Activated CD4-positive, alpha-beta T cell treated with anti-CD3 and anti-CD28 coated beads, Interleukin-2, Interleukin-6, amounts not matched to agents 100 ng/mL and 50 ng/mL, durations not matched to agents 16 hours and 8 hours (primary cell): ENCODE results near the gene MAML1.
"Not testable (repeated sequence)": the region's sequence is repeated elsewhere in the genome, so short reads cannot be mapped to it uniquely, and the experiment has no call there.

Source experiments
- DNase-seq: peaks from one replicate; pipeline ENCODE4 v3.0.0-alpha.2; 2020

The MAML1 gene, protein sequence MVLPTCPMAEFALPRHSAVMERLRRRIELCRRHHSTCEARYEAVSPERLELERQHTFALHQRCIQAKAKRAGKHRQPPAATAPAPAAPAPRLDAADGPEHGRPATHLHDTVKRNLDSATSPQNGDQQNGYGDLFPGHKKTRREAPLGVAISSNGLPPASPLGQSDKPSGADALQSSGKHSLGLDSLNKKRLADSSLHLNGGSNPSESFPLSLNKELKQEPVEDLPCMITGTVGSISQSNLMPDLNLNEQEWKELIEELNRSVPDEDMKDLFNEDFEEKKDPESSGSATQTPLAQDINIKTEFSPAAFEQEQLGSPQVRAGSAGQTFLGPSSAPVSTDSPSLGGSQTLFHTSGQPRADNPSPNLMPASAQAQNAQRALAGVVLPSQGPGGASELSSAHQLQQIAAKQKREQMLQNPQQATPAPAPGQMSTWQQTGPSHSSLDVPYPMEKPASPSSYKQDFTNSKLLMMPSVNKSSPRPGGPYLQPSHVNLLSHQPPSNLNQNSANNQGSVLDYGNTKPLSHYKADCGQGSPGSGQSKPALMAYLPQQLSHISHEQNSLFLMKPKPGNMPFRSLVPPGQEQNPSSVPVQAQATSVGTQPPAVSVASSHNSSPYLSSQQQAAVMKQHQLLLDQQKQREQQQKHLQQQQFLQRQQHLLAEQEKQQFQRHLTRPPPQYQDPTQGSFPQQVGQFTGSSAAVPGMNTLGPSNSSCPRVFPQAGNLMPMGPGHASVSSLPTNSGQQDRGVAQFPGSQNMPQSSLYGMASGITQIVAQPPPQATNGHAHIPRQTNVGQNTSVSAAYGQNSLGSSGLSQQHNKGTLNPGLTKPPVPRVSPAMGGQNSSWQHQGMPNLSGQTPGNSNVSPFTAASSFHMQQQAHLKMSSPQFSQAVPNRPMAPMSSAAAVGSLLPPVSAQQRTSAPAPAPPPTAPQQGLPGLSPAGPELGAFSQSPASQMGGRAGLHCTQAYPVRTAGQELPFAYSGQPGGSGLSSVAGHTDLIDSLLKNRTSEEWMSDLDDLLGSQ

DNA sequence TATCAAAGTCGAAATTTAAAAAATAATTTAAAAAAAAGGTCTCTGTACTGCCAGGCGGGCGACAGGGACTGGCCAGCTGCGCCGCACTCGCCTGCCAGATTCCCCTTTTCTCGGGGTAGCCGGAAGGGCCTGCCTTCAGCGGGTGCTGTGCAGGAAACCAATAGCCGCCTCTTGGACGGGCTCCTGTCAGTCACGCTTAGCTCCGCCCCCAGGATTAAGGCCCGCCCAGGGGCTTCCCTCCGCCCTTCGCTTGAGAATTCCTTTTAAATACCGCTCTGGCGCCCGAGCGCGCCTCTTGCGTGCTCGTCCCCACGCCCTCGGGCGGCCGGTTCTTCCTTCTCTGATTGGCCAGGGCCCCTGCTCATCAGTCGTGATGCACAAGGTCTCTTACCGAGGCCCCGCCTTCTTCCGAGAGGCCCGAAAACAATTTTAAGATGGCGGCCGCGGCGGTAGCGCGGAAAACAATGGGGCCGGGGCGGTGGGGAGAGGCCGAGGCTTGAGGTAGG is at the start of gene MAML1:
MAML1 (plus strand) TSS at position 411 of the 506 bp plus-strand sequence. CDS start 291 bp downstream, outside the sequence.
- peak; percentile 100 for DNase-seq

DNA sequence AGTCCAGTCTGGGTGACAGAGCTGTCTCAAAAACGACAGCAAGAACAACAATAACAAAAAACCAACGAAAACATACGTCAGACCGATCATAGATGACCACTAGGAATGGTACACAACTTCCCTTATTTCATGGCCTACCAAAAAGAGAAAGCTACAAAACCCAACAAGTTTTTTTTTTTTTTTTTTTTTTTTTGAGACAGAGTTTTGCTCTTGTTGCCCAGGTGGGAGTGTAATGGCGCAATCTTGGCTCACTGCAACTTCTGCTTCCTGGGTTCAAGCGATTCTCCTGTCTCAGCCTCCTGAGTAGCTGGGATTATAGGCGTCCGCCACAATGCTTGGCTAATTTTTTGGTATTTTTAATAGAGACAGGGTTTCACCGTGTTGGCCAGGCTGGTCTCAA is 43.4 kb upstream of the MAML1 start:
- not testable (repeated sequence) for DNase-seq

DNA sequence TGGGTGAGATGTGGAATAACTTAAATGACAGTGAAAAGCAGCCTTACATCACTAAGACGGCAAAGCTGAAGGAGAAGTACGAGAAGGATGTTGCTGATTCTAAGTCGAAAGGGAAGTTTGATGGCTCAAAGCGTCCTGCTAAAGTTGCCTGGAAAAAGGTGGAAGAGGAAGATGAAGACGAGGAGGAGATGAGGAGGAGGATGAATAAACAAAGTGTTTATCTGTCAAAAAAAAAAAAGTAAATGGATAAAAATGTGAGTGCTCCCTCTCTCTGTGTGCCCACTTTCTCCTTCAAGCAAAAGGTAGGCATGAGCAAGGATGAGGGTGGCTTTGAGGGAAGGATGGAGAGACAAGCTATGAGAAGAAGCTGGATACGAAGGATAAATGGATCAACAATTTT is 38.1 kb upstream of the MAML1 start:
- DNase-seq: no peak

DNA sequence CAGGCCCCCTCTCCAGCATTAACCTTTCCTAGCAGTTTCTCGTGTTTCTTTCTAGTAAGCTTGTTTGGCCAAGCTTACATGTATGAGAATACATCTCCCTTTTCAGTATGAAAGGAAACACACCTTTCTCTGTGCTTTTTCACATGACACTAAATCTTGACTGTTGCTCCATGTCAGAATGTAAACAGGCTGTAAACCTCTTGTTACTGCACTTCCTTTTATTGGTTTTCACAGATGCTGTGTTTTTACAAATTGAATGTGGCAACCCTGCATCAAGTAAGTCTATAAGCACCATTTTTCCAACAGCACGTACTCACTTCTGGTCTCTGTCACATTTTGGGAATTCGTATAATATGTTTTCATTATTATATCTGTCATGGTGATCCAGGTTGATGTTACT is 36.0 kb upstream of the MAML1 start:
- DNase-seq: no peak

DNA sequence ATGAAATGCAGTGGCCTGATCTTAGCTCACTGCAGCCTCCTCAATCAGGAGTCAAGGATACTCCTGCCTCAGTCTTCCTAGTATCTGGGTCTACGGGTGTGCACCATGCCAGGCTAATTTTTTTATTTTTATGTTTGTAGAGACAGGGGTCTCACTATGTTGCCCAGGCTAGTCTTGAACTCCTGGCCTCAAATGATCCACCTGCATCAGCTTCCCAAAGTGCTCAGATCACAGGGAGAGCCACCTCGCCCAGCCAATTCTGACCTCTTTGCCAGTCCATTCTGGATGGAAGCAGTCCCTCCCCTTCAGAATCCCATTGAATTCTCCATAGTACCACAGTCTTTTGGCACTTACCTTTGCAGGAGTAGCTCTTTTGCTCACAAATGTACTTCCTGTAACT is 35.5 kb upstream of the MAML1 start:
- no peak for DNase-seq

DNA sequence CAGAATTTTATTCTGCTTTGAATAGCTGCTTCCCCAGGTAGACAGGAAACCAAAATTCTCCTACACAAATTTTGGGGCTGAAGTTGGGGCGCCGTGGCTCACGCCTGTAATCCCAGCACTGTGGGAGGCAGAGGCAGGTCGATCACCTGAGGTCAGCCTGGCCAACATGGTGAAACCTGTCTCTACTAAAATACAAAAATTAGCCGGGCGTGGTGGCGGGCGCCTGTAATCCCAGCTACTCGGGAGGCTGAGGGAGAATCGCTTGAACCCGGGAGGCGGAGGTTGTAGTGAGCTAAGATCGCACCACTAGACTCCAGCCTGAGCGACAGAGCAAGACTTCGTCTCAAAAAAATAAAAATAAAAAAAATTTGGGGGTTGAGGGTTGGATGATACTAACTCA is 35.1 kb upstream of the MAML1 start:
- DNase-seq: not testable (repeated sequence)

DNA sequence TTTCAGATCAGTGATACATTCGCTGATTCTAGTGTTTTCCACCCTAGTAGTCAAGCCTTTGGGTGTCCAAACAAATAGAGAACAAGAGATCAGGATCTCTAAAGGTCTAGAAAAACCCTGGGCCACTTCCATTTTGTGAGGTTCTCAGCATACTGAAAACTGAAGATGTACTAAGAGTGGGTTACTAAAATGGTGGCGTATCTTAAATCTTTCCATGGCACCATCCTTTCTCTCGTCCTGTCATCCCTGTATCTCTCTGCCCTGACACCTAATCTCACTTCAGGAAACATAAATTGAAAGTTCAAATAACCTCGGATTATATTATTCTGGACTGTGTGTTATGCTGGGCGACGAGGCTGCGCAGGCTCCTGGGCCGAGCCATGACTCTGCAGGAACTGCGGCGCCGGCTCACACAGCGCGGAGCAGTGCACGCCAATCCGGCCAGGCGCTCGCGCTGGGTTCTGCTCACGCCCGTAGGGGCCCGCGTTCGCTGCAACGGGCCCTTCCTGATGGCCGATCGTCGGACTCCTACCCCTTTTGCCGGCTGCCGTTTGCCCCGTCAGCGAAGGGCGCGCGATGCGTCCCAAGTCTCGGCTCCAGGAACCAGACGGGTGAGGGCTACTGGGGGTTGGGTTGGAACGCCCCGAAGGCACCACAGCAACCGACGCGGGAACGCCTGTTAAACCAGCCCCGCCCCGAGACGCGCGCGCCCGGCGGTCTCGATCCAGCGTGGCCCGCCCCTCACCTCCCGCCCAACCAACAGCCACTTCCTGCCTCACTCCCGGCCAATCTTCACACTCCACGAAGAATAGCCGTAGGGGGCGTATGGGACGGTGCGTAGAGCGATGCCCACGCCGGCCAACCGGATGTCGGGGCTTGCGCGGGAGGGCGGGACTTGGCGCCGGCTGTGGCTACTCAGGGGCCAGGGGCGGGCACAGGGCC is 34.4 kb upstream of the MAML1 start:
- peak; percentile 100 for DNase-seq

DNA sequence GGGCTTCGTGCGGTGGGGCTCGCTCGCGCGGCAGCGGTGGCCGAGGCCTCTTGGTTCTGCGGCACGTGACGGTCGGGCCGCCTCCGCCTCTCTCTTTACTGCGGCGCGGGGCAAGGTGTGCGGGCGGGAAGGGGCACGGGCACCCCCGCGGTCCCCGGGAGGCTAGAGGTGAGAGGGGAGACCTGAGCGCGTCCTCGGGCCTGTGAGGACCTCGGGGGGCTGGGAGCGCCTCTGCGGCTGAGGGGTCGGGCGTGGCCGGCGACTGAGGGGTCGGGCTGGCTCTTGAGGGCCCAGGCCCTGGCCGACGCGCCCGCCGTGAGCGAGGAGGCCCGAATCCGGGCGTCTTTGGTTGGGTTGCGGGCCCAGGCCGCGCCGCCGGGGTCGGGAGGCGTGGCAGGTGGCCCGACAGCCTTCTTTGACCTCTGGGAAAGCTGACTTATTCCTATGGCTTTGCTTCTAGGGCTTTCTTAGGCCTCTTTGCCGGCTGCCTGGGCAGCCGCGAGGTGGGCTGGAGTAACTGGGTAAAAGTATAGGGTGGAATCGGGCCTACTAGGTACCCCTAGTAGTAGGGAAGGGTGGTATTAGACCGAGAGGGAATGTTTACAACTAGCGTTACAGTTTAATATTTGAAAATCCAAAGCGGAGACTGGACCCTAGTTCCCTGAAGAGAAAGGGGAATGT is 33.5 kb upstream of the MAML1 start, which contains the start of gene CANX:
CANX (plus strand) TSS at position 33 of the 681 bp plus-strand sequence. CDS start 6,715 bp downstream, outside the sequence.
- no peak for DNase-seq

DNA sequence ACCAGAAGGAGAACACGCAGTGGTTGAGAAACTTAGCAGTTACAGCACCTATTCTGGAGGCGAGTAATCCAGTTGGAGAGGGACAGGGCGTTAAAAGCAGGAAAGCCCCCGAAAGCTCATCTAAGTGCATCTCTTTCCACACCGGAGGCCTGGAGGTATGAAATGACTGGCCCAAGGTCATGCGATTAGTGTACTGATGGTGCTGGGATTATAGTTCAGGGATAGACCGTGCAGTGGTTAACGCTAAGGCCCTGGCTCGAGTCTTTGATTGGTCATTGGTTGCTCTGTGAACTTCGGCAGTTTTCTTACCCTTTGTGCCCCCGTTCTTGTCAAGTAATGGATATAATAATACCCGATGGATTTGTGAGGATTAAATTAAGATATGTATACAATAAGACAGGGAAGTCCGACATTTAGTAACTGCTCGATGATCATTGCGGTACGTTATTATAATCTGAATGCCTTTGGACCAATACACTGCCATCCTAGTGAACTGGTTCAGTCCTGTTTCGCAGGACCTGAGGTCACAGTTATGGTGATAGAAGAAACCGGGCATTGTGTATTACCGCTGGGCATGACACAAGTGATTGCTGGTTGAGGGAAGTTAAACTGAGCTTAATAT is 32.9 kb upstream of the MAML1 start:
- DNase-seq: peak; percentile 78

DNA sequence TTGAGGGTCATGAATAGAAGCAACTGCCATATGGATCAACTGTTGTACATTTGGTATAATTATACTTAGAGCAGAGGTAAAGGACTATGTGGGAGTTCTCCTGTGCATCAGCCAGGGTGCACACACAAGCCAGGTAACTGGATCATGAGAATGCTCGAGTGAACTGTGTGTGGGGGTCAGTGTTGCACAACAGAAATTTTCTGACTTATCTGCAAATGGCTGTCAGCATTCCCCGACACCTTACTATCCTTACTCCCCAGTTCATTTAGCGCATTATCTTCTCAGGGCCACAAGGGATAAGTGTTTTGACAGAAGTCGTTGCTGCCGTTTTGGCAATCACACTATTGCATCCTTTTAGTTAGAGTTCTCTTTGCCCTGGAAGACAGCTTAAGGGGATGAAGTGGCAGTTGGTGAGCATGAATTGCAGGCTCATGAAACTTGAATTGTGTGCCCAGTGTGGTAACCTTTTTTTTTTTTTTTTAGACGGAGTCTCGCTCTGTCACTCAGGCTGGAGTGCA is 32.2 kb upstream of the MAML1 start:
- DNase-seq: no peak

DNA sequence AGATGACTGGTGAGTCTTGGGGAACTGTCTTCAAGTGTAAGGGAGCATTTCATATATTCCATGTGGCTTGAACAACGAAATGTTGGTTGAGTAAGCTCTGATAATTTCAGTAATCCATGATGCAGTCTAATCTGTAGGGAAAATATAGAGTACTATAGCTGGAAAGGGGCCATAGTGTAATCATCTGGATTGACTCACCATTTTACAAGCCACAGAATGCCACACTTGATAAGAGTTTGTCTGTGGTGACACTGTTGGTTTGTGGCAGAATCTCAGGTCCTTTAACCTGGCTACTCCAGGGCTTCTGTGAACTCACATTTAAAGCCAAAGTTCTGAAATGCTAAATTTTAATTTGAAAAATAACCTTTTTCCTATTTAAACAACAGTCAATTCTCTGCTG is 16.3 kb upstream of the MAML1 start:
- DNase-seq: no peak

DNA sequence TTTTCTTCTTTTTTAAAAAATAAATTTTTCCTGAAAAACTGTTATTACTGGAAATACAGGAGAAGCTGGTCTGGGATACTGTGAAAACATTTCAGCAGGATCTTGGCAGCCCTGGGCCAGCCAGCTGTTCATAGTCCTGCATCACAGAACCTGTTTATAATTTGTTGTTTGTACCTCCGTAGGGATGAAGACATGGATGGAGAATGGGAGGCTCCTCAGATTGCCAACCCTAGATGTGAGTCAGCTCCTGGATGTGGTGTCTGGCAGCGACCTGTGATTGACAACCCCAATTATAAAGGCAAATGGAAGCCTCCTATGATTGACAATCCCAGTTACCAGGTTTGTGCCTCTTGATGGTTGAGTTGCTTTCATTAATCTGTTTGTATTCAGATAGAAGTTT is 12.4 kb upstream of the MAML1 start:
- no peak for DNase-seq

DNA sequence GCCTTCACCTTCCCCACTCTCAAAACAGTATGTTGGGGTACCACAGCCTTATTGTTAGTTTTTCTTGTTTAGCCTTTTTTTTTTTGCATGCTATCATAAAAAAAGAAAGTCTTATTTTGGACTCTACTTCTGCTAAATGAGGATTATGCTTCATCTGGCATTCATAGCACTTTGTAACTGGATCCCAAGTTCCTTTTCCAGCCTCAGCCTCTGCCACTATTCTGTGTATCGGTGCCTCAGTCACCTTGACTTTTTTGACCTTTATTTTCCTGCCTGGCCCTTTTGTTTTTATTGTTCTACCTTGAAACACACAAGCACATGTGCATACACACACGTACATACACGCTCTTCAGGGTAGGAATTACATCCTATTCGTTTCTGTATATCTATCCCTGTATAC is 8.5 kb upstream of the MAML1 start:
- DNase-seq: no peak

DNA sequence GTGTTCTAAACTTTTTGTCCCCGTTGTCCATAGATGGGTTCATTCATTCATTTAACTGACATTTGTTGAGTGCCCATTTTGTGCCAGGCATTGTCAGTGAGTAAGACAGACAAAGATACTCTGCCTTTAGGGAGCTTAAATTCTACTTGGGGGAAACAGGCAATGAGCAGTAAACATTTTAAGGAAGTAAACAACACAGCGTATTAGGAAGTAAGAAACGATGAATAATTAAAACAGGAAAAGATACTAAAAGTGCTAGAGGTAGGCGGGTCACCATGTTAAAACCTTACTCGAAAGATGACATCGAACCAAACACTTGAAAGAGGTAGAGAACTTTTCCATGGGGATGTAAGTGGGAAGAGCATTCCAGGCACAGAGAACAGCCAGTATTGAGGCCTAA is 5.5 kb upstream of the MAML1 start:
- no peak for DNase-seq

DNA sequence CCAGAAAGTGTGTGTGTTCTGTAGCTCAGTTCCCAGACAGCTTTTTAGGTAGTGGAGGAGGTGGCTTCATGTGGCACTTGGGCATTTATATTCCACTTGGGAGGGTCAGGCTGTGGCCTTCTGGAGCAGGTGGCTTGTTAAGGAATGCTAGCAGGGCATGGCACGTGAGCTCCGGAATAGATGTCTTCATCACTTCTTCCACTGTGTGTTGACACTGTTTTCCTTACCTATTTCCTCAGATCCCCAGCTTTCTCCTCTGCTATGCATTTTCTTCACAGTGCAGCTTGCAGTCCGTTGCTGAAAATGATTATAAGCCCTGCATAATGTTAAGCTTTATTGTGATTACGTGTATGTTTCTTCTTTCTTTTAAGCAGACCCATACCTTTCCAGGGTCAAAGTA is 3.3 kb upstream of the MAML1 start:
- no peak for DNase-seq

DNA sequence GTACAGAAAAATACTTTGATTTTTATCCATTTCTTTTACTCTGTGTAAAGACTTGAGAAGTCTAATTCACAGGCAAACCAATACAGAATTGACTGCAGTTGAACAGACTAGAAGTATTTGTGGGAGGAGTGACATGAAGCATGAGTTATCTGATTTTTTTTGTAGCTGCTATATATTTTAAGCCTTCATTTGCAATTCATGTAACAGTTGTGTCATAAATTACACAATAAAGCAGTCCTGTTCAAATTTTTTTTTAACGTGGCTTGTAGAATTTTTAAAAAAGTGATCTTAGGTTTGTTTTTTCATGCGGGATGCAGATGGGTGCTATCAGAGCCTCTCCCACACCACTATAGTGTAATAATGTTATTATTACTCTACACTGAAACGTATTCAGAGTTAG is 2.9 kb upstream of the MAML1 start:
- DNase-seq: no peak

DNA sequence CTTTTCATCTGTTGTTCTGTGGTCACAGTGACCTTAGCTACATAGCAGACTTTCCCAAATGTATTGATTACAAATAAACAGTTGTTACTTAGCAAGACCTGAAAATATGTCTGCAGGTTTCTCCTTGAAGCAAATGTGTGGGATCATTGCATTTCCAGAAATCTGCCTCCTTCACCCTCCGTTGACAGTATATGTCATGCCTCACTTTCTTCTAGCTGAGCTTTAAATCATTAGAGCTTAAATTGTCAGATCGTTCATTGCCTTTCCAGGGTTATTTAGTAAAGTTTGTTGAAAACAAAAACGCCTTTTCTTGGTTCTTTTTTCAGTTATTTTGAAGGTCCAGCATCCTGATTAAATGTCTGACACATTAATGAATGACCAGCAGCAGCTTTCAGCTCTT is 2.3 kb upstream of the MAML1 start:
- no peak for DNase-seq

DNA sequence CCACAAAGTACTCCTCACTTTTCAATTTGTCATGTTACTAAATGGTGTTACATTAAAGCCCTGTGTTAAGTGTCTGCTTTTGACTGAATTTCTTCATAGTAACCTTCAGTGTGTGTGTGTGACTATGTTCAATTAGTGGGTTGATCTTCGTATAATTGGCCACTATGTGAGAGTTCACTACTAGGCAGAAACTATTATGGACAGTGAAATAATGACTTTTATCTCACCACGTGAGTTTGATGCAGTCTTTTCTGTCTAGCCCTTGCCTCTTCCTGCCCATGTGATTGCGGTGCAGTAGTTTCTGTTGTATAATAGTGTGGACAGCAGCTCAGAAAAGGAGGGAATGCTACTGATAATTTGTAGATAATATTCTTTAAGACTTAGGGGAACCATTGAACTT is 1.8 kb upstream of the MAML1 start:
- DNase-seq: no peak

DNA sequence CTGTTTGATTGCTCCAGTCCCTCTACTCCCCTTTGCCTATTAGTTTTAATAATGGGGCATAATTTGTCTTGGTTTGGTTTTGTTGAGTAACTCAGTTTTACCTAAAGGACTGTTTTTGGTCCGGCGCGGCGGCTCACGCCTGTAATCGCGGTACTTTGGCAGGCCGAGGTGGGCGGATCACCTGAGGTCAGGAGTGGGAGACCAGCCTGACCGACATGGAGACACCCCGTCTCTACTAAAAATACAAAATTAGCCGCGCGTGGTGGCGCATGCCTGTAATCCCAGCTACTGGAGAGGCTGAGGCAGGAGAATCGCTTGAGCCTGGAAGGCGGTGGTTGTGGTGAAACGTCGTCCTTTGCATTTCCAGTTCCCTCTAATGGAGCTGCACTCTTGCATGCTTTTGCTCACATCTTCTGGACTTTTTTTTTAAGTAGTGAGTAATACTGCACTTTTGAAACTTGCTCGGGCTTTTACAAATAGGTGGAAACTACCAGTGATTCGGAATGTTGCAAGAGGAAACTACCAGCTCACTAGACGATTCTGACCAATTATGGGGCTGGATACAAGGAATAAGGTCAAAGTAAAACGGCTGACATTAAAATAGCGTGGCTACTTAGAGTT is 721 bp upstream of the MAML1 start:
- DNase-seq: peak; percentile 69
